ENCODE measurements around the gene WASHC3.
A peak's percentile ranks its signal among the peaks of the same experiment; 100 is the strongest.
"Not testable (repeated sequence)": the region's sequence is repeated elsewhere in the genome, so short reads cannot be mapped to it uniquely, and the experiment has no call there.

Gene WASHC3
- total RNA-seq = 26.9 to 44.2 (median 35.5) reads per million in 4 experiments

- DNase-seq = peak; percentile 92
Measured at GRCh38 chr12:102061560-102062418, at the start of gene WASHC3. Gene WASHC3 (minus strand): TSS chr12:102061991. CDS start chr12:102061962, 29 bp downstream.

DNA sequence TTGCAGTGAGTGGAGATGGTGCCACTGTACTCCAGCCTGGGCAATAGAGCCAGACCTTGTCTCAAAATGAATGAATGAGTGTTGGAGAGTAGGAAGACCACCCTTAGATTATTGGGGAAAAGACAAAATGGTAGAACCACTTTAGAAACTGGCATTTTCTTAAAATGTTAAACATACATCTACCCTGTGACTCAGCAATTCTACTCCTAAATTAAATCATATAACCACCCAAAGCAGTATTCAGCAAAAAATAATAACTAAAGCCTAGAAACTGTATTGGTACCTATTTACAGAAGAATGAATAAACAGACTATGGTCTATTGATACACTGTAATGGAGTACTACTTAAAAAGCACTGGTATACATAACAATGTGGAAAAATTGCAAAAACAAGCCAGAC lies 49.0 kb upstream of the WASHC3 start:
- DNase-seq = no peak

- DNase-seq = no peak
Measured at GRCh38 chr12:102107970-102108369, 46.2 kb upstream of the WASHC3 start.

DNA sequence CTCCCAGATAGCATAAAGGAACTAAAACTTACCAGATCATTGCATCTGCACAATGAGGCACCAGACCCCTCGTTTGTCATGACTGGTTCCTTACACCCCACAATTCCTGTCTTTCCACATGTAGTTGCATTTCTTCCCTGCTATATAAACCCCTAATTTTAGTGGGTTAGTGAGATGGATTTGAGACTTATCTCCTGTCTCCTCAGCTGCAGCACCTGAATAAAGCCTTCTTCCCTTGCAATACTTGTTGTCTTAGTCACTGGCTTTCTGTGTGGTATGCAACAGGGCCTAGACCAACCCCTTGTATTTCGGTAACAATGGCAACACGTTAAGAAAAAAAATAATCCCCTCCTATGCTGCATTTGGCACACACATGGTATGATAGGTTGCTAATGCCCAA lies 45.1 kb upstream of the WASHC3 start:
- no peak for DNase-seq

- no peak for DNase-seq
Measured at GRCh38 chr12:102096855-102097254, 35.1 kb upstream of the WASHC3 start.

GRCh38 chr12:102095677-102096263 lies 34.0 kb upstream of the WASHC3 start:
- DNase-seq = no peak

DNA sequence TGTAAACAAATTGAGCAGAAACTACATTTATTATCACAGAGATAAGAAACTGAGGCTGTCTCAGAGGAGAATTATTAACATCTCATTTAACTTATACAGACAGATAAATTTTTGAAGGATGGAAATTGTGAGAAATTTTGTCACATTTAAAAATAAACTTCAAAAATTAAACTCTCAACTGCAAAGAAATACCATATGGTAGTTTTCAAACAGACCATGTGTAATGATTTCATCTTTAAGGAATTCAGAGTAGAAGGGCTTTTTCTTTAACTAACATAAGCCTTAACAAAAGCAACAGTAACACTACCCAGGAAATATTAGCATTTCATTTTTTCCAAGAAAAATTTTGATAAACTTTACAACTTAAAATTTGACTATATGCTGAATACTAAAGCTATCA lies 31.5 kb upstream of the WASHC3 start:
- DNase-seq = no peak

DNA sequence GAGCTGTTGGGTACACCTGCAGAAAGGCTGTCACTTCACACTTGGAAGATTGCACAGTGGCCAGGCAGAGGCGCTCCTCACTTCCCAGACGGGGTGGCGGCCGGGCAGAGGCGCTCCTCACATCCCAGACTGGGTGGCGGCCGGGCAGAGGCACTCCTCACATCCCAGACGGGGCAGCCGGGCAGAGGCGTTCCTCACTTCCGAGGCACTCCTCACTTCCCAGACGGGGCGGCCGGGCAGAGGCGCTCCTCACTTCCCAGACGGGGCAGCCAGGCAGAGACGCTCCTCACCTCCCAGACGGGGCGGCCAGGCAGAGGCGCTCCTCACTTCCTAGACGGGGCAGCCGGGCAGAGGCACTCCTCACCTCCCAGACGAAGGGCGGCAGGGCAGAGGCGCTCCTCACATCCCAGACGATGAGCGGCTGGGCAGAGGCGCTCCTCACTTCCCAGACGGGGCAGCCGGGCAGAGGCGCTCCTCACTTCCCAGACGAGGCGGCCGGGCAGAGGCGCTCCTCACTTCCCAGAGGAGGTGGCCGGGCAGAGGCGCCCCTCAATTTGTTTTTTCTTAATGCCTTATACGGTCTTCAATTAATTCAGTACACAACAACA lies 27.5 kb upstream of the WASHC3 start:
- not testable (repeated sequence) for DNase-seq

DNA sequence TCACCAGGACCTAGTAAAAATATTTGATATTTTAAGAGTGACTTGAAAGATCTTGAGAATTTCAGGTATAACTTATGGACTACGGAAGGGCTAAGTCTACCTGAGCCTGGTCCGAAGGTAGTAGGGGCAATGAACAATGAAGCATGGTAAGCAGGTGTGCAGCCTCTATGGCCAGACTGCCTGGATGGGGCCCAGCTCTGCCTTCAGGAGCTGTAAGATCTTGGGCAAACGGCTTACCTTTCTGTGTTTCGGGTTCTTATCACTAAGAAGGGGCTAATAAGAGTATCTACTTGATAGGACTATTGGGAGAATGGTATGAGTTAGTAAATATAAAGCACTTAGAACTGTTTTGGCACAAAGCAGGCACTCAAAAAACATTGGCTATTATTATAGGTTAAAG lies 19.1 kb upstream of the WASHC3 start:
- no peak for DNase-seq

DNA sequence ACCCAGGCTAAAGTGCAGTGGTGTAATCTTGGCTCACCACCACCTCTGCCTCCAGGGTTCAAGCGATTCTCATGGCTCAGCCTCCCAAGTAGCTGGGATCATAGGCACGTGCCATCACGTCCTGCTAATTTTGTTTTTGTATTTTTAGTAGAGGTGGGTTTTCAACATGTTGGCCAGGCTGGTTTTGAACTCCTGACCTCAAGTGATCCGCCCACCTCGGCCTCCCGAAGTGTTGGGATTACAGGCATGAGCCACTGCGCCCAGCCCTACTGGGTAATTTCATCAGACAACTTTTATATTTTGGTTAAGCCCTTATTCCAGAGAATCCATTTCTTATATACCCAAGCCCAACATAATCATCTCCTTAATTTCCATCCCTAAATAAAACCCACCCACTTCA lies 10.3 kb upstream of the WASHC3 start:
- not testable (repeated sequence) for DNase-seq

GRCh38 chr12:102069707-102070106 lies 7.9 kb upstream of the WASHC3 start:
- no peak for DNase-seq

DNA sequence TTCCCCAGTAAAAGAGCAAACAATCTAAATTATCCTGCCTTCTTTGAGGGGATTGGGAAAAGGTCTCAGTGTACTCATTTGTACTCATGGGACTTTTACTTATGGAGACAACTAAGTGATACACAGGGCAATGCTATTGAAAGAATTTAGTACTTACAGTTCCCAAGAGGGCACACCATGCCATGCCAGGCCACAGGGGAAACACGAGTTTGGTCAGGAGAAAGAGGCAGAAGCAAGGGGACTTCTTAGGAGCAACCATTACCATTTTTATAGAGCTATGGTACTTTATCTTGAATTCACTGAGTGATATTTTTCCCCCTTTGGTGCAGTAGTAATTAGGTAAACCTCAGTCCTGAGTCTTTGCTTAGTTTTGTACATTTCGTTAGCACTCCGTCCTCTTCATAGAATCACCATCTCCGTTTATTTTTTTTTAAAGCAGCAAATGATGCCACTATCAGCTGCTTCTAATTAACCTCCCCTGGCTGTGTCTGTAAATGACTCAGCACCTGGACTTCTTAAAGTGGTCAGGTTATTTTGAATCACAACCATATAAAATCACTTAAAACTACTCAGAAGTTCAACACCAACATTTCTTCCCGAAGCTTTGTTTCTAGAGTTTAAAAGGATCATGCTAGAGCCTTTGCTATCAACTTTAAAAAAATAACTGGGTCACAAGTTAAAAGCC lies 5.9 kb upstream of the WASHC3 start:
- no peak for DNase-seq

DNA sequence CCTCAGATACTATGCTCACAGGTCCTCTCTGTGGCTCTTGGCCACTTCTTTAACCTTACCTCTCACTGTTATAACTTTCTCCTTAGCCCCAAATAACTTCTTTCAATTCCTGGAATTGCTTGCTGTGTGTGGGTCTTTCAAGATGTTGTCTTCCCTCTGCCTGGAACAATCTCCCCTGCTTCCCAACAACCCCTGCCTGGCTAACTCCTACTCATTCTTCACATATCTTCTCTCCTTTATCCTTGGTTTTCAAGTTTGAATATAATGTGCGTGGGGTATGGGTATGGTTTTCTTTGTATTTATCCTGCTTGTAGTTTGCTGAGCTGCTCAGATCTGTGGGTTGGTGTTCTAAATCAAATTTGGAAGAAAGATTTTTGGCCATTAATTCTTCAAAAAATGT lies 2.7 kb upstream of the WASHC3 start:
- no peak for DNase-seq

GRCh38 chr12:102063069-102063468 lies 1.3 kb upstream of the WASHC3 start:
- DNase-seq = no peak

- DNase-seq = no peak
Measured at GRCh38 chr12:102062419-102062806, 622 bp upstream of the WASHC3 start.

GRCh38 chr12:102061096-102061559 lies 663 bp downstream of the WASHC3 start:
- DNase-seq = no peak

DNA sequence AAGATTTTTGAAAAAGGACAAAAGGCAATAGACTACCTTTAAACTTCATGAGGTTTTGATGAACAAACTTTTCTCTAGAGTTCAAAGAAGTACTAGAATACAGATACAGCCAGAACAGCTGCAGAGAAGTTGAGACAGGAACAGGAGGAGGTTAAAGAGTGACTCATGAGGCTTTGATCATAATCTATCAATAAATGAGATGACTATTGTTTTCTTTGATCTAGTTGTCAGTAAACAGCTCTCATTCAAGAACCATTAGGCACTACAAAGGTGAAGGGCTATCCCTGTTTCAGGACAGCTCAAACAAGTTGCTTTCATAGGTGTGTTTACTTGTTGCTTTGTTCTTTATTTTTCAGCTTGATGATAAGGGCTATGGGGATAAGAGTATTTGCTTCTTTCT lies 2.4 kb downstream of the WASHC3 start:
- no peak for DNase-seq

GRCh38 chr12:102054345-102054744 lies 7.4 kb downstream of the WASHC3 start:
- no peak for DNase-seq

GRCh38 chr12:102053062-102053349 lies 8.8 kb downstream of the WASHC3 start:
- DNase-seq = no peak

- DNase-seq = no peak
Measured at GRCh38 chr12:102052192-102053061, 9.4 kb downstream of the WASHC3 start.

GRCh38 chr12:102051431-102051965 lies 10.3 kb downstream of the WASHC3 start:
- DNase-seq = no peak

All from effector CD8-positive, alpha-beta T cell (primary cell).